Fibroblast of villous mesenchyme (primary cell): ENCODE measurements around the gene PTPN20. TPM values are rescaled to one million over a fixed set of nuclear protein-coding genes. Genes with fewer than 3 reads are reported as not detected.

Source experiments
- DNase-seq: peaks from one replicate; pipeline ENCODE4 v3.0.0-alpha.2; 2010; ENCODE audit warnings: low read depth
- H3K4me3 ChIP-seq: 2 replicates; pipeline ENCODE4 v1.5.1; 2011; ENCODE audit warnings: low read depth, mild to moderate bottlenecking, low read length
- total RNA-seq: library from RNA; depleted of rRNA; stranded (reverse); fragments of >200 nt; gene quantifications from 2 replicates; pipeline ENCODE4 v1.2.3, GENCODE V29; 2012
- TF ChIP-seq, protein P1 (sequence below): IDR thresholded peaks from 2 replicates; pipeline ENCODE4 v1.5.1; 2012; ENCODE audit warnings: low read depth, mild to moderate bottlenecking, low read length; ENCODE audit not compliant: insufficient read depth

The PTPN20 gene
- total RNA-seq, 1 donor: 0.43 TPM

DNA sequence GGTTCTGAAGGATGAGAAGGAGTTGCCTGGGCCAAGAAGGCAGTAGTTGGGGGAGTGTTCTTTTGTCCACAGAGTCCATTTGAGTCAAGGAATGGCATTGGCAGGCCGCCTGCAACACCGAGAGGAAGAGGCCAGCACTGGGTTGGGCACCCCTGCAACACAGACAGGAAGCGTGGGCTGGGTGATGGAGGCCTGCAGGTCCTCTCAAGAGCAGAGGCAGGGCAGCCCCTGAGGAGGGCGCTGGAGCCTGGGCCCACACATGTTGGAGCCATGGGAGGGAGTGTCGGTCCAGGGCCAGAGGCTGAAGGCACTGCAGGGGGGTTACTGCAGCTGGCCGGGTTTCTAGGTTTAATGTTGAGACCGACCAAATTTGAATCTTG lies 137.3 kb downstream of the PTPN20 start:
- TF ChIP-seq, protein P1, sequence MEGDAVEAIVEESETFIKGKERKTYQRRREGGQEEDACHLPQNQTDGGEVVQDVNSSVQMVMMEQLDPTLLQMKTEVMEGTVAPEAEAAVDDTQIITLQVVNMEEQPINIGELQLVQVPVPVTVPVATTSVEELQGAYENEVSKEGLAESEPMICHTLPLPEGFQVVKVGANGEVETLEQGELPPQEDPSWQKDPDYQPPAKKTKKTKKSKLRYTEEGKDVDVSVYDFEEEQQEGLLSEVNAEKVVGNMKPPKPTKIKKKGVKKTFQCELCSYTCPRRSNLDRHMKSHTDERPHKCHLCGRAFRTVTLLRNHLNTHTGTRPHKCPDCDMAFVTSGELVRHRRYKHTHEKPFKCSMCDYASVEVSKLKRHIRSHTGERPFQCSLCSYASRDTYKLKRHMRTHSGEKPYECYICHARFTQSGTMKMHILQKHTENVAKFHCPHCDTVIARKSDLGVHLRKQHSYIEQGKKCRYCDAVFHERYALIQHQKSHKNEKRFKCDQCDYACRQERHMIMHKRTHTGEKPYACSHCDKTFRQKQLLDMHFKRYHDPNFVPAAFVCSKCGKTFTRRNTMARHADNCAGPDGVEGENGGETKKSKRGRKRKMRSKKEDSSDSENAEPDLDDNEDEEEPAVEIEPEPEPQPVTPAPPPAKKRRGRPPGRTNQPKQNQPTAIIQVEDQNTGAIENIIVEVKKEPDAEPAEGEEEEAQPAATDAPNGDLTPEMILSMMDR: no peak
- H3K4me3 ChIP-seq: no peak overlapping the region
- DNase-seq: no peak

DNA sequence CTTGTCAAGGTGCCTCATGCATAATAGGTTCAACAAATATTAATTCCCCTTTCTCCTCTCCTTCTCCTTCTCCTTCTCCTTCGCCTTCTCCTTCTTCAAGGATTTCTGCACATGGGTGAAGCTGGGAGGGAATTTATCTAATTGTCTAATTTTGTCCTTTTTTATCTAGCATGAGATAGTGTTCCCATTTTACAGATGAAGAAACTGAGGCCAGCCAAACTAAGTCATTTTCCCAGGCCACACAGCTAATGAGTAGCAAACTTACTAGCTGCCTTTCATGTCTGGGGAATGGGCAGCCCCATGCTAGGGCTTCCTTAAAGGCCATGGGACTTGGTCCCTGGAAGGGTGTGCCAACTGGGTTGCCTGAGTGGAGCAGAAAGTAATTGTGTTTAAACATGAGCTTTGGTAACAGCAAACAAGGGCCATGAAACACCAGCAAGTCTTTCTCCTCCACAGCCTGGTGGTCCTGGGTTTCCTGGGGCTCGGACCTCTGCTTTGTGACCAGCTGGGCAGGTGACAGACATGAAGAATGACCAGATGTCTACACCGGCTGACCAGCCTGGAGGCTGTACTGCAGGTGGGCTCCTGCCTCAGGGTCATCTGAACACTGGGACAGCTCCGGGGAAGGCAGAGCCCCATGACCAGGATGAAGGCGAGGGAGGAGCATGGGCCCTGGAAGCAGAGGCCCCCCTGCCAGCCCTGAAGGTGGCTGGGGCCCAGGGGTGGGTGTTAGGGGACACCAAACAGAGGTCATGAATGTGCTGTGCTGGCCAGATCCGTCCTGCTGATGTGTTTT lies 138.0 kb downstream of the PTPN20 start:
- TF ChIP-seq, protein P1: no peak
- no peak for DNase-seq
- H3K4me3 ChIP-seq: no peak overlapping the region

DNA sequence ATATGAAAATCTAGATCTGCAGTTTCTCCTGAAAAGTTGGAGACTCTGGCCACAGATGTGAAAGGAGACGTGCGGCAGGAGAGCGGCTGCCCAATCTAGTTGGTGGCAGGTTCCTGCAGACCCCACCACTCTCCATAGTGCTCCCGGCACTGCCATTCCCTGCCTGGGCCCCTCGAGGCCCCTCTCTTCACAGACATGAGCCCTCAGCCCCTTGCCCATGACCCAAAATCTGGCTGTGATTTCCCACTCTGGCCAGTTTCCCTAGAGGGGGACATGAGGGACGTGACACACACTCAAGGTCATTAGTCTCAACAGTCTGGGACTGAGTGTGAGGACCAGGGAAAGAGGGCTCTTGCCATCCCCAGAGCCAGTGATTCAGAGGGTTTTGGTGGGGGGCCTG lies 138.7 kb downstream of the PTPN20 start:
- DNase-seq: no peak
- H3K4me3 ChIP-seq: no peak overlapping the region
- TF ChIP-seq, protein P1: no peak

DNA sequence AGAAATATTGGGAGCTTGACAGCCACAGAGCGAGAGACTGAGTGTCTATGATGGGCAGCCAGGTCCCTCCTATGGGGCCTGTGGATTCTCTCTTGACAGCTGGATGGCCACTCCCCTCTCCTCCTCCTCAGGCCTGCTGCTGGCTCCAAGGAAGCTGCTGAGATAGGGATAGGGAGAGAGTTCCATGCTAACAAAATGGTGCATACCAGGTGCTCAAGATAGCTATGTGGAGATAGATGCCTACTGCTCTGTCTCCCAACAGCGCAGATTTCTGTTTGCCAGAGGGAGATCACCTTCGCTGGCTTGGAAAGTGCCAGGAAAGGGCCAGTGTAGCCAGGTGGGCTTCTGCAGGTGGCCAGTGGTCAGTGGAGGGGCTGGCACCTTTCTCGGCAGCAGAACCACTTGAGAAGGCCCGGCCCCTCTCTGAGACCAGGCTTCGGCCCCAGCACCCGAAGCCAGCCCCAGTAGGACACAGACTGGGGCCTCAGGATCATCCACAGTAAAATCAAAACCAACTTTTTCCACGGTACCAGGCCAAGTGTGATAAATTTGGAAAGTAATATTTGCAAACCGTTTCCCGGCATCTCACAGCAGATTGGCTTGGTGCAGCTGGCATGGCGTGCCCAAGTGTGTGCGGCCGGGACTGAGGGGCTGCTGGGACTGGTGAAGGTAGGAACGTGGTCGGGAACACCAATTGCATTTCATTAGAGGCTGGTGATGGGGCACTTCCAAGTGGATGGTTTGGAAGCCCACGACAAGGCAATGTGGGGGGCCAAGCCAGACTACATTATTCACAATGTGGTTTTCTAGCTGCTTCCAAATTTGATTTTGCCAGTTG lies 139.6 kb downstream of the PTPN20 start:
- TF ChIP-seq, protein P1: no peak
- no peak overlapping the region for H3K4me3 ChIP-seq
- no peak for DNase-seq

DNA sequence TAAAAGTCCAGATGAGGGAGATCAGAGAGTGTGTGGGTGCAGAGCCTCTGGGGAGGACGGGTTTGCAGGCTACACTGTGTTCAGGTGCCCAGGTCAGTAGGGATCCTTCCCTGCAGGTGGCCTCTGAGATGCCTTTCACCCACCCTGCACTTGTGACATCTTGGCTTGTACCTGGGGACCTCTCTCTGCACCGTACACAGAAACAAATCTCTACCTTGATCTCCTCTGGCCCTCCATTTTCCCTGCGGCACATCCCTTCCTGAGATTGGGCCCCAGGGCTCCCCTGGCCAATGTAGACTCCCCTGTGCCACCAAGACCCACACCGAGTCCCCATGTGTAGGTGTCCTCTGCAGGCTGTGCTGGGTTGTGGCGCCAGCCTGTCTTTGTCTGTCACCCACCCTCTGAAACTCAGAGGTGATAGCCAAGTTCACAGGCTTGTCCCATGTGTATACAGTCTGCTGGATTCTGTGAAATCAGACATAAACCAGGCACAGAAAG lies 140.6 kb downstream of the PTPN20 start:
- TF ChIP-seq, protein P1: no peak

More for the DNA sequence above, 140.6 kb downstream of the PTPN20 start:
- DNase-seq: no peak
- H3K4me3 ChIP-seq: no peak overlapping the region
